DMS53 (cell line): ENCODE measurements around the gene XPO6.
A peak's percentile ranks its signal among the peaks of the same experiment; 100 is the strongest.

Source experiments
- DNase-seq: peaks from one replicate; lab custom pipeline; 2025; lab: John Stamatoyannopoulos, UW

Gene XPO6

GRCh38 chr16:28063591-28064061 lies 148.1 kb downstream of the XPO6 start, which contains the start of gene GSG1L:
Gene GSG1L (minus strand): TSS chr16:28063714. CDS start chr16:28063424, 290 bp downstream.
- DNase-seq = no peak

GRCh38 chr16:28062847-28063521 lies 148.8 kb downstream of the XPO6 start:
- peak; percentile 9 for DNase-seq

- no peak for DNase-seq
These were observed 149.4 kb downstream of the XPO6 start for GRCh38 chr16:28062261-28062846.

- no peak for DNase-seq
These were observed 150.2 kb downstream of the XPO6 start for GRCh38 chr16:28061352-28062101.

- DNase-seq = no peak
These were observed 151.8 kb downstream of the XPO6 start for GRCh38 chr16:28059841-28060575.

GRCh38 chr16:28058839-28059589 lies 152.8 kb downstream of the XPO6 start:
- DNase-seq = no peak

GRCh38 chr16:28057949-28058348 lies 153.8 kb downstream of the XPO6 start:
- no peak for DNase-seq

GRCh38 chr16:28053461-28053860 lies 158.3 kb downstream of the XPO6 start:
- no peak for DNase-seq

- no peak for DNase-seq
These were observed 159.3 kb downstream of the XPO6 start for GRCh38 chr16:28052274-28053128.

- no peak for DNase-seq
These were observed 160.3 kb downstream of the XPO6 start for GRCh38 chr16:28051486-28051885.
